Liver (tissue), 9 donors: ENCODE results near the gene PPP2R2C. TPM values are rescaled to one million over a fixed set of nuclear protein-coding genes. Genes with fewer than 3 reads are reported as not detected.

Experiments
- DNase-seq: peaks from one replicate; pipeline ENCODE4 v3.0.0-alpha.2; 2017; ENCODE audit warnings: low spot score
- H3K27ac ChIP-seq, 2 donors: one replicate each; pipeline ENCODE4 v1.7.0; 2013; ENCODE audit warnings: inconsistent platforms in 2 of 2, low read length in 2 of 2, control low read depth in 1 of 2, low read depth in 1 of 2, mild to moderate bottlenecking in 1 of 2
- H3K27me3 ChIP-seq, 4 donors: one replicate each; pipeline versions ENCODE4 v1.6.1 to v1.7.0; 2013; ENCODE audit warnings: low read length in 3 of 4, inconsistent platforms in 1 of 4, mild to moderate bottlenecking in 1 of 4, moderate library complexity in 1 of 4; ENCODE audit not compliant: control insufficient read depth in 4 of 4, insufficient read depth in 4 of 4
- H3K36me3 ChIP-seq, 4 donors: one replicate each; pipeline versions ENCODE4 v1.6.1 to v1.7.0; 2013; ENCODE audit warnings: low read length in 3 of 4, mild to moderate bottlenecking in 3 of 4, low read depth in 1 of 4, moderate library complexity in 1 of 4; ENCODE audit not compliant: control insufficient read depth in 4 of 4, insufficient read depth in 3 of 4
- H3K4me1 ChIP-seq, 4 donors: one replicate each; pipeline versions ENCODE4 v1.6.1 to v1.7.0; 2013; ENCODE audit warnings: low read length in 3 of 4, mild to moderate bottlenecking in 3 of 4, moderate library complexity in 1 of 4; ENCODE audit not compliant: control insufficient read depth in 4 of 4, insufficient read depth in 4 of 4
- H3K4me3 ChIP-seq, 3 donors: one replicate each; pipeline versions ENCODE4 v1.6.1 to v1.7.0; 2013; ENCODE audit warnings: low read length in 3 of 3, control low read depth in 1 of 3, low read depth in 1 of 3, mild to moderate bottlenecking in 1 of 3
- H3K9ac ChIP-seq, 2 donors: one replicate each; pipeline ENCODE4 v1.7.0; 2013; ENCODE audit warnings: low read length in 2 of 2, mild to moderate bottlenecking in 2 of 2, moderate library complexity in 2 of 2, control low read depth in 1 of 2, low read depth in 1 of 2
- H3K9me3 ChIP-seq, 4 donors: one replicate each; pipeline versions ENCODE4 v1.6.1 to v1.7.0; 2013; ENCODE audit warnings: low read length in 3 of 4; ENCODE audit not compliant: control insufficient read depth in 4 of 4
- EGR1 ChIP-seq, 2 donors: IDR thresholded peaks; 2 replicates each; pipeline ENCODE4 v1.6.1; 2016 to 2018; ENCODE audit warnings: antibody characterized with exemption in 2 of 2, low read depth in 2 of 2
- FOXA2 ChIP-seq: IDR thresholded peaks from 2 replicates; pipeline ENCODE4 v1.6.1; 2016; ENCODE audit warnings: antibody characterized with exemption
- GABPA ChIP-seq, 2 donors: IDR thresholded peaks in 1 of 2; conservative IDR thresholded peaks in 1 of 2; 2 replicates each; pipeline ENCODE4 v1.6.1; 2016; ENCODE audit warnings: antibody characterized with exemption in 2 of 2, mild to moderate bottlenecking in 1 of 2, moderate library complexity in 1 of 2
- HNF4A ChIP-seq, 2 donors: conservative IDR thresholded peaks; 2 replicates each; pipeline ENCODE4 v1.6.1; 2016; ENCODE audit warnings: antibody characterized with exemption in 2 of 2, mild to moderate bottlenecking in 2 of 2
- HNF4G ChIP-seq: IDR thresholded peaks from 2 replicates; pipeline ENCODE4 v1.6.1; 2016; ENCODE audit warnings: antibody characterized with exemption
- NR2F2 ChIP-seq: IDR thresholded peaks from 2 replicates; pipeline ENCODE4 v1.6.1; 2016; ENCODE audit warnings: antibody characterized with exemption
- RAD21 ChIP-seq, 2 donors: IDR thresholded peaks; 2 replicates each; pipeline ENCODE4 v1.6.1; 2016; ENCODE audit warnings: antibody characterized with exemption in 2 of 2, mild to moderate bottlenecking in 2 of 2
- RXRA ChIP-seq, 2 donors: IDR thresholded peaks; 2 replicates each; pipeline ENCODE4 v1.6.1; 2017 to 2018; ENCODE audit warnings: antibody characterized with exemption in 2 of 2, mild to moderate bottlenecking in 1 of 2
- SP1 ChIP-seq: IDR thresholded peaks from 2 replicates; pipeline ENCODE4 v1.6.1; 2018; ENCODE audit warnings: antibody characterized with exemption, mild to moderate bottlenecking
- YY1 ChIP-seq: IDR thresholded peaks from 2 replicates; pipeline ENCODE4 v1.6.1; 2016; ENCODE audit warnings: antibody characterized with exemption, mild to moderate bottlenecking
- WGBS: extraction: QIAGEN DNeasy Blood & Tissue Kit; methylation state at CpG from one replicate; pipeline ENCODE4 v1.1.7; 2013; 5-methylcytosine and 5-hydroxymethylcytosine counted together
- polyA plus RNA-seq, 2 donors: library from polyadenylated mRNA; stranded (reverse) in 1 of 2; unstranded in 1 of 2; fragments of 200-250 nt in 1 of 2; fragments of >200 nt in 1 of 2; fragmentation: Nextera tagmentation in 1 of 2; extraction: Ambion mirVana in 1 of 2; gene quantifications; one replicate each; pipeline versions ENCODE4 v1.2.1 to v1.2.3, GENCODE V29; 2013 to 2015
- total RNA-seq, 2 donors: library from RNA; depleted of rRNA; stranded (reverse); fragments of >200 nt; gene quantifications; one replicate each; pipeline ENCODE4 v1.2.3, GENCODE V29; 2014
- TF ChIP-seq, protein P1 (sequence below): IDR thresholded peaks from 2 replicates; pipeline ENCODE4 v1.6.1; 2016; ENCODE audit warnings: antibody characterized with exemption
- TF ChIP-seq, protein P2 (sequence below): fragments of 150-350 bp; IDR thresholded peaks from 2 replicates; pipeline ENCODE4 v1.5.1; 2017; ENCODE audit warnings: improper control_type of control experiment, low read depth, low read length; ENCODE audit not compliant: missing input control
- TF ChIP-seq, protein P3 (sequence below): IDR thresholded peaks from 2 replicates; pipeline ENCODE4 v1.6.1; 2016; ENCODE audit warnings: antibody characterized with exemption, mild to moderate bottlenecking
- donor health status: healthy.
- donor health status: healthy.
- donor health status: healthy.
- donor health status: healthy.
- donor health status: healthy.

The PPP2R2C gene
- total and polyA plus RNA-seq, 4 donors = under 0.01 to 0.01 TPM; not detected in 2

DNA sequence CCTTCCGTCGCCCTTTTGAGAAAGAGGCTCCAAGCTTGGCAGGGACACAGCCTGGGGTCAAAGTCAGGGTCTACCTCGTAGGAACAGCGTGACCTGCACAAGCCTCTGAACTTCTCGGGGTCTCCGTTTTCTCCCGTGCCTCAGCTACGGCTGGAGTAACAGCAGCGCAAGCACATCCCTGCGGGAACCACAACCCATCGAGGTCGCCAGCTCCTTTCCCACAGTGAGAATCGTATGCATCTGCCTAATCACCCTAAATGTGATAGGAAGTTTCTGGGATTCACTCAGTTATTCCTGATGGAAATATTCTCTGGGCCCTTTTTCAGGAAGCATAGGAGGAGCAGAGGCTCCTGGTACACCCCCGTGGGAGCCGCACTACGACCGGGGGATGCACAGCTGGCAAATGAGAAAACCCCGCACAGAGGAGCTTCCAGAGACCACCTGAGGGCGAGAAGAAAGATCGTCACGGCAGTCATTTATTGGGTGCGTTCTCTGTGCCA lies 24.7 kb downstream of the PPP2R2C start:
- H3K27me3 ChIP-seq = peaks cover 0 to 2% (median 0%) of the 10 kb centered on the region in 4 donors
- no peak overlapping the region for H3K9ac ChIP-seq
- H3K27ac ChIP-seq = no peak overlapping the region
- H3K9me3 ChIP-seq = no peaks in the 10 kb centered on the region
- TF ChIP-seq, protein P1, sequence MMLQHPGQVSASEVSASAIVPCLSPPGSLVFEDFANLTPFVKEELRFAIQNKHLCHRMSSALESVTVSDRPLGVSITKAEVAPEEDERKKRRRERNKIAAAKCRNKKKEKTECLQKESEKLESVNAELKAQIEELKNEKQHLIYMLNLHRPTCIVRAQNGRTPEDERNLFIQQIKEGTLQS = no peak
- no peak for DNase-seq
- H3K36me3 ChIP-seq = no peaks in the 10 kb centered on the region
- WGBS = 67% methylated on average over 22 of the region's 22 CpGs
- H3K4me3 ChIP-seq = no peak overlapping the region
- H3K4me1 ChIP-seq = no peaks in the 10 kb centered on the region

DNA sequence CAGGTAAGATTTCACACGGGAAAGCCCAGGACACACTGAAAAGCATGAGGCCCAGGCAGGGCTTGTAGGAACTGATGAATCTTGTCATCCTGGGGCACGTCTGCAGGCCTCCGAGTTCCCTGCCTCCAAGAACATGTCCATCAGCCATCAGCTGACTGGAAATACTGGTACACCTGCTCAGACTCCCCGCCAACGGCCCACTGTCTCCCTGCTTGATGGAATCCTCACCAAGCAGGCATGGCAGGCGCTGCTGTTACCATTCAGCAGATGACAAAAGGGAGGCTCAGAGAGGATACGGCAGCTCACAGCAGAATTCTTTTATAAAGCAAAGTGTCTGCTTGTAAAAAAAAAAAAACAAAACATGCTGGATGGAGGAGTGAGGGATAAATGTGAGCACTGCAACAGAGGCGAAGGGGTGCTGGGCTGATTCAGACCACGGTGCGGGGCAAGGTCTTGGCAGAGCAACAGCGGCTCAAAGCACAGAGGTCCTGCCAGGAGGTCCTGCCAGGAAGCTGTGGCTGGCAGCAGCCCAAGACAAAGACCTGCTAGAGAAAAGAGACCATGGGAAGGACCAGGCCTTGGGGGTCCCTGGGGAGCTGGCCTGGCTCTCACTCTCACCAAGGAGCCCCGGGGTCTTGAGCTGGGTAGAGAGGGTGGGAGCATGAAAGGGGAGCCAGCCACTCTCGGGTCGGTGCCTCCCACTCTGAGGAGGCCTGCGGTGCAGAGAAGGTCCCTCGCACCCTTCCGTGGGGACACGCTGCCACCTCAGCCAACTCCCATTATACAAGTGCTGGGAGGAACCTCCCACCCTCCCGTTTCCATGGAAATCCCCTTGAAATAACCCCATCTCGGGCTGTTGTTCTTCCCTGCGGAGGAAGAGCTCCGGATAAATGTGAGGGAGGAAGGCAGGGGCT lies 25.6 kb downstream of the PPP2R2C start:
- Histone ChIP-seq H3K27ac (no peak overlapping the region), H3K4me1 (no peaks in the 10 kb centered on the region), H3K9me3 (no peaks in the 10 kb centered on the region), H3K36me3 (no peaks in the 10 kb centered on the region), H3K9ac (no peak overlapping the region), H3K27me3 (peaks cover 0 to 2% (median 0%) of the 10 kb centered on the region in 4 donors), H3K4me3 (no peak overlapping the region)
- no peak for DNase-seq
- no peak for TF ChIP-seq RAD21 (IDR thresholded peaks at IDR 0.05)
- TF ChIP-seq HNF4G = no peak
- no peak for TF ChIP-seq FOXA2
- no peak for TF ChIP-seq EGR1 (IDR thresholded peaks at IDR 0.05; ENCODE audit: low read depth in 2 of 2)
- TF ChIP-seq, protein P2, sequence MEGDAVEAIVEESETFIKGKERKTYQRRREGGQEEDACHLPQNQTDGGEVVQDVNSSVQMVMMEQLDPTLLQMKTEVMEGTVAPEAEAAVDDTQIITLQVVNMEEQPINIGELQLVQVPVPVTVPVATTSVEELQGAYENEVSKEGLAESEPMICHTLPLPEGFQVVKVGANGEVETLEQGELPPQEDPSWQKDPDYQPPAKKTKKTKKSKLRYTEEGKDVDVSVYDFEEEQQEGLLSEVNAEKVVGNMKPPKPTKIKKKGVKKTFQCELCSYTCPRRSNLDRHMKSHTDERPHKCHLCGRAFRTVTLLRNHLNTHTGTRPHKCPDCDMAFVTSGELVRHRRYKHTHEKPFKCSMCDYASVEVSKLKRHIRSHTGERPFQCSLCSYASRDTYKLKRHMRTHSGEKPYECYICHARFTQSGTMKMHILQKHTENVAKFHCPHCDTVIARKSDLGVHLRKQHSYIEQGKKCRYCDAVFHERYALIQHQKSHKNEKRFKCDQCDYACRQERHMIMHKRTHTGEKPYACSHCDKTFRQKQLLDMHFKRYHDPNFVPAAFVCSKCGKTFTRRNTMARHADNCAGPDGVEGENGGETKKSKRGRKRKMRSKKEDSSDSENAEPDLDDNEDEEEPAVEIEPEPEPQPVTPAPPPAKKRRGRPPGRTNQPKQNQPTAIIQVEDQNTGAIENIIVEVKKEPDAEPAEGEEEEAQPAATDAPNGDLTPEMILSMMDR = no peak
- no peak for TF ChIP-seq SP1
- no peak for TF ChIP-seq RXRA (IDR thresholded peaks at IDR 0.05)
- TF ChIP-seq NR2F2 = no peak
- TF ChIP-seq YY1 = no peak
- 45% methylated on average over 22 of the region's 22 CpGs for WGBS

DNA sequence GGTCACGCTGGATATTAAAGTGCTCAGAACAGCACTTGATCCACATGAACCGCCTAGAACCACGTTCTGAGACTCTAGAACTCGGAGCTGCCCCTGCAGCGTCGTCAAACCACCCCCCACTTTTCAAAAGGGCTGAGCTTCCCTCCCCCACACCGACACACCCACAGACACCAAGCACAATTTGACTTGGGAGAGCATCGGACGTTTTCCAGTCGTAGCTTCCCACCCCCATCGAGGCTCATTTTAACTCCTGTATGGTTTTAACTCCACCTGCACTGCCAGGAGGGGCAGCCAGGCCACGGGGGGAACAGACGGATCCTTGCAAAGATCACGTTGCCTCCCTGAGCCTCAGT lies 26.3 kb downstream of the PPP2R2C start:
- Histone ChIP-seq H3K36me3 (no peaks in the 10 kb centered on the region), H3K9ac (no peak overlapping the region), H3K4me3 (no peak overlapping the region), H3K9me3 (no peaks in the 10 kb centered on the region), H3K27me3 (peaks cover 0 to 5% (median 1%) of the 10 kb centered on the region in 4 donors), H3K4me1 (no peaks in the 10 kb centered on the region), H3K27ac (no peak overlapping the region)
- TF ChIP-seq EGR1 (IDR thresholded peaks at IDR 0.05; ENCODE audit: low read depth in 2 of 2) = no peak
- no peak for TF ChIP-seq SP1
- TF ChIP-seq, protein P1 = no peak
- TF ChIP-seq GABPA (IDR thresholded peaks at IDR 0.05 in 1 of 2, conservative IDR thresholded peaks at IDR 0.05 in 1 of 2) = no peak
- TF ChIP-seq HNF4A (conservative IDR thresholded peaks at IDR 0.05) = no peak
- TF ChIP-seq, protein P3, sequence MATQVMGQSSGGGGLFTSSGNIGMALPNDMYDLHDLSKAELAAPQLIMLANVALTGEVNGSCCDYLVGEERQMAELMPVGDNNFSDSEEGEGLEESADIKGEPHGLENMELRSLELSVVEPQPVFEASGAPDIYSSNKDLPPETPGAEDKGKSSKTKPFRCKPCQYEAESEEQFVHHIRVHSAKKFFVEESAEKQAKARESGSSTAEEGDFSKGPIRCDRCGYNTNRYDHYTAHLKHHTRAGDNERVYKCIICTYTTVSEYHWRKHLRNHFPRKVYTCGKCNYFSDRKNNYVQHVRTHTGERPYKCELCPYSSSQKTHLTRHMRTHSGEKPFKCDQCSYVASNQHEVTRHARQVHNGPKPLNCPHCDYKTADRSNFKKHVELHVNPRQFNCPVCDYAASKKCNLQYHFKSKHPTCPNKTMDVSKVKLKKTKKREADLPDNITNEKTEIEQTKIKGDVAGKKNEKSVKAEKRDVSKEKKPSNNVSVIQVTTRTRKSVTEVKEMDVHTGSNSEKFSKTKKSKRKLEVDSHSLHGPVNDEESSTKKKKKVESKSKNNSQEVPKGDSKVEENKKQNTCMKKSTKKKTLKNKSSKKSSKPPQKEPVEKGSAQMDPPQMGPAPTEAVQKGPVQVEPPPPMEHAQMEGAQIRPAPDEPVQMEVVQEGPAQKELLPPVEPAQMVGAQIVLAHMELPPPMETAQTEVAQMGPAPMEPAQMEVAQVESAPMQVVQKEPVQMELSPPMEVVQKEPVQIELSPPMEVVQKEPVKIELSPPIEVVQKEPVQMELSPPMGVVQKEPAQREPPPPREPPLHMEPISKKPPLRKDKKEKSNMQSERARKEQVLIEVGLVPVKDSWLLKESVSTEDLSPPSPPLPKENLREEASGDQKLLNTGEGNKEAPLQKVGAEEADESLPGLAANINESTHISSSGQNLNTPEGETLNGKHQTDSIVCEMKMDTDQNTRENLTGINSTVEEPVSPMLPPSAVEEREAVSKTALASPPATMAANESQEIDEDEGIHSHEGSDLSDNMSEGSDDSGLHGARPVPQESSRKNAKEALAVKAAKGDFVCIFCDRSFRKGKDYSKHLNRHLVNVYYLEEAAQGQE = no peak
- no peak for DNase-seq
- WGBS = 81% methylated on average over 14 of the region's 14 CpGs
